Measurements from ENCODE around the gene LRFN2.

Gene LRFN2

DNA sequence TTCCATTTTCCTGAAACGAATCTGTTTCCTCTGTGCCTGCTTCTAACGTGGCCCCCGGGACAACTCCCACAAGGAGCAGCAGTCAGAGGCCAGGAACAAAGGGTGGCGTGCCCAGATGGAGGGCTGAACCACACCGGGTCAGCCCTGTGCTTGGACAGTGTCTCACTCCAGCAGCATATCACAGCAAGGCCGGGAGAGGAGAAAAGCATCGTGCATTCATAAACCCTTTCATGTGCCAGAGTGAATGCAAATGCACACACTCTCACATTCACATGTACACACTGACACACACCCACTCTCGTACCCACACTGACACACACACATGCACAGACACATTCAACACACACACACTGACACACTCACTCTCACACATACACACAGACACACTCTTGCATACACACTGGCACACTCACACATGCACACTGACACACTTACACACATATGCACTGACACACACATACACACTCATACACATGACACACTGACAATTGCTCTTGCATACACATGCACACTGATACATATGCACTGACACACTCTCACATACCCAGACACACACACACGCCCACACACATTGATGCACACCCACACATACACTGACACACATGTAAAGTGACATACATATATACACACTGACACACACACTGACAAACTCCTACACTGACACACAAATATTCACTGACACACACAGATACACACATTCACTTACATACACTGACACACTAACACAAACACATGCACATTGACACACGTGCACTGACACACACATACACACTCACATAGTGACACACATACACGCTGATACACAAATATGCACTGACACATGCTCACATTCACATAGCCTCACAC is 237.0 kb downstream of the LRFN2 start:
- DNase-seq (ENCODE audit: low read depth in 2 of 2): no peak

DNA sequence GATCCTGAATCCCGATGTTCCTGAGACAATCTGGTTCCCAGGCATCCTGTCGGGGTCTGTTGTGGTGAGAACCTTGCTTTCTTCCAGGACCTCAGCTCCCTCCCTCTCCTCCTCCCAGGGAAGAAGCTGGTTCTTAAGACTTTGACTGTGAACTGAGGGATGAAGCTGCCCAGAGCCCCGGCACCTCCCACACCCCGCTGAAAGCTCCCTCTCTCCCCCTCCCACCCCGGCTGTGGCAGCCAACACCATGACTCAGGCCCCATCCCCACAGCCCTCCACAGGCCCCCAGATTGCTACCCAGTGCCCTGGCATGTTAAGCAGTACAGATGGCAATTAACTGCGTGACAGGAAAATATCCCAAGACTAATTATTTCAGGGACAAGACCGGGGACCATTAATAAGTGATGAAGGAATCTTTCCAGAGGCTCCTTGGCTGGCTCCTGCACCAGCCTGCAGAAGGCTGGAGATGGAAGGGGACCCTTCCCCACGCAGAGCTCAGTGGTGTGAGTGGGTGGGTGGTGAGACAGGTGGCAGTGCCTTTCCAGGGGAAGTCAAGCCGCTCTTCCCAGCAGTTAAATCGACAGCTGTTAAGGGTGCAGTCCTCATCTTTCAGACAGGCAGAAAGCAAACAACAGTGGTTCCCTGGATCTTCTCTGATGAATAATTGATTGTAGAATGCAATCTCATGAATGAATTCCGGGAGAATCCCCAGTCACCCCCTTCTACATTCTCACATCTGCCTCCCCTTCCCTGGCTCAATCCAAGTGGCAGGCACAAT is 237.9 kb downstream of the LRFN2 start:
- no peak for DNase-seq (ENCODE audit: low read depth in 2 of 2)

DNA sequence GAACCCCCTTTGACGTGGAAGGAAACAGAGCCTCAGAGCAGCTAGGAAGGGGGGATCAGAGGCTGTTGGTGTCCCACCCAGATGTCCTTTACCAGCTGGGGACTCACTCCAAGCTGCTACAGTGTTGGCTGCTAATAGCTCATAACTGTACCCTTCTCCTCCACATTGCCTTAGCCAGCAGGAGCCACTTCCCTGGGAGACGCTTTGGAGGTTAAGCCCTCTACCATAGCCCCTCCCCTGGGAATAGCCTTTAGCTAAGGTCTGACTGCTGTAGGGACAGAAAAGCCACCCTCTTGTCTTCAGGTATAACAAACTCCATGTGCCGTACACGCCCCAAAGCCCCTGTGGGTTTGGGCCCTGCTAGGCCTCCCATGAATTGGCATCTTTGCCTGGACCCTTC is 238.6 kb downstream of the LRFN2 start:
- DNase-seq (ENCODE audit: low read depth in 2 of 2): no peak

DNA sequence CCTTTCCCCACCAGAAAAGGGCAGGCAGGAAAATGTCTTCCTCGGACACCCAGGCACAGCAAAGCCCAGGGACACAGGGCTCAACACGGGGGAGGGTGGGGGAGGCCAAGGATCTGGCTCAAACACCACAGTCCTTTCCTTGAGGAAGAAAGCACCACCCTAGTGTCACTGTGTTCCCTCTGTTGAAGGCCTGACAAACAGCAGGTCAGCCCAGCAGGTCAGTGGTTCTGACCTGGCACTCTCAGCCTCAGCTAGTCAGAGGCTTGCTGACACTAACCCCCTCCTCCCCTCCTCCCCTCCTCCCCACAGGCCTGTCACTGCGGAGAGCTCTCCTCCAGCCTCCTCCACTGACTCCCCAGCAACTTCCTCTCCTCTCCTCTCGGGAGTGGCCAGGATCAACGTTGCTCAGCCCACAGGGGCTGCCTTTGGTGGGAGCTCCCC is 239.6 kb downstream of the LRFN2 start:
- no peak for DNase-seq (ENCODE audit: low read depth in 2 of 2)

DNA sequence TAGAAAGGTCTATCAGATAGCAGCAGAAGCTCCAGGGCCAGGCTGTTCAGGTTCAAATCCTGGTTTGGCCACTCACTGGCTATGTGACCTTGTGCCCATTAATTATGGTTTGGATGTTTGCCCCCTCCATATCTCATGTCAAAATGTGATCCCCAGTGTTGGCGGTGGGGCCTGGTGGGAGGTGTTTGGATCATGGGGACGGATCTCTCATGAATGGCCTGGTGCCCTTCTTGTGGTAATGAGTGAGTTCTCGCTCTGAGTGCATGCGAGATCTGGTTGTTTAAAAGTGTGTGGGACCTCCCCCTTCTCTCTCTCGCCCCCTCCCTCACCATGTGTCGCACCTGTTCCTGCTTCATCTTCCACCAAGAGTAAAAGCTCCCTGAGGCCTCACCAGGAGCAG is 240.9 kb downstream of the LRFN2 start:
- DNase-seq (ENCODE audit: low read depth in 2 of 2): no peak

DNA sequence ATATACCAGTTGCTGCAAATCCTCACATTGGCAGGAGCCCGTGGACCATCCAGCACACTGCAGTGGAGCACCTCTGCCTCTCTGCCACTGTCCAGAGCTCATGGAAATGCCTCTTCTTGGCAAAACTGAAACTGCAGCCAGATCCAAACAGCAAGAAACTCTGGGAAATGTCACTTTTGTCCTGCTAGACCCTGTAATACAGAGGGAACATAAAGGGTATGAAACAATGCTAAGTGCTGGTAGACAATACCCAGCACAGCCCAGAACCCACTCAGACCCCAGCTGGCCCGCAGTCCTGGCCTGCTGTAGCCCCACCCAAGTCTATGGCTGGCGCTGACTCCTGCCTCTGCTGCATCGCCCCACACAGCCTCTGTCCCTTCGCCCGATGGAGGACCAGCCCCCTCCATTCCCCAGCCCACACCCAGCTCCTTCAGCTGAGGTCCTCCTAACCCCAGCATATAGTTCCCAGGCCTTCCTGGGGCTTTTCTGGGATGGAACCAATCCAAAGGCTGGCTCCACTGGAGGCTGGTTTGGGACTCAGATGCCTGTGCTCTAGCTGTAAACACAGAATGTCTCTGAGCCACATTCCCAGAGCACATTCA is 242.5 kb downstream of the LRFN2 start:
- DNase-seq (ENCODE audit: low read depth in 2 of 2): no peak

DNA sequence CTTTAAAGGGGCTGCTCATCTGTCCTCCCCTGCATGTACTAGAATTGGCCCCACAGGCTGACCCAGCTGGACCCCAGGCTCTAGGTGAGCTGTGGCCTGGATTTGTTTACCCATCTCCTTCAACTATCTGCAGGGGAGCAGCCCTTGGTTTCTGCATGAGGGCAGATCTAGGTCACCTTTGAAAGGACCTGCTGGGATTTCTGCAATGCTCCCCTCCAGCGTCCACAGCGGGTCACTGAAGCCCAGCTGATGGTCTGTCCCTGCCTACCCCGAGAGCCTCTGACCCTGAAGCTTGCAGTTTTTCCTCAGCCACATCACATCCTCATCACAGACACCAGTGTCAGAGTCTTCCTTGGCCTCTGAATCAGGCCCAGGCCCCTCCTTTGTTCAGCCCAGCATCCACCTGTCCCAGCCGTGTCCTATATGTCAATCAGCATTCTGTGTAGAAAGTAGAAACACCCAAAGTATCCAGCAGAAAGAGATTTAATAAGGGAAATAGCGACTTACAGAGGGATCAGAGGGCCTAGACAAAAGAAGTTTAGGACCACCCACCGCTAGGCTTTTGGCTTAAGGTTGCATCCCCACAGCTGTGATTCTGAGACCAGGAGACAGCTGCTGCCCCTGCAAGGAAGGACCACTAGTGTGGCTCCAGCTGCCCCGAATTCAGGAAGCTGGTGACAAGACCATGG is 243.1 kb downstream of the LRFN2 start:
- no peak for DNase-seq (ENCODE audit: low read depth in 2 of 2)

DNA sequence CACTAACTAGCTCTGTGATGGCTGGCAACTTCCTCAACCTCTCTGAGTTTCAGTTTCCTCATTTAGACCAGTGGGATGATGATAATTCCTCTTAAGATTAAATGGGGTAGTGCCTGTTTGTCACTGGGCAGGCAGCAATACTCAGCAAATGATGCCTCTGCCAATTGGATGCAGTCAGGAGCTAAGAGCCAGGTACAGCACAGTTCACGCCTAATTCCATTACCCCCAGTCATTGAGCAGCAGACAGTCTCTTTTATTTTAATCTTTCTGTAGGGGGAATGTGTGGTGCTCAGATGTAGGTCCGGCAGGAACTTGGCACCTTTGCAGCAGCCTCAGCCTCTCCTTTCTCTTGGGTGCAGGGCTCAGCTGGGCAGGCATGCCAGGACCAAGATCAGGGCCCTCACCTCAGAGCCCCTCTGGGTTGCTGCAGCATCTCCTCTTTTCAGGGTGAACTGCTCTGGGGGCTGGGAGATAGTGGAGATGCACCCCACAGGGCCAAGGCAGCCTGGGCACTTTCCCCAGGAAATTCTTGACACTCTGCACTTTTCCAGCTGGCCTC is 243.8 kb downstream of the LRFN2 start:
- no peak for DNase-seq (ENCODE audit: low read depth in 2 of 2)

DNA sequence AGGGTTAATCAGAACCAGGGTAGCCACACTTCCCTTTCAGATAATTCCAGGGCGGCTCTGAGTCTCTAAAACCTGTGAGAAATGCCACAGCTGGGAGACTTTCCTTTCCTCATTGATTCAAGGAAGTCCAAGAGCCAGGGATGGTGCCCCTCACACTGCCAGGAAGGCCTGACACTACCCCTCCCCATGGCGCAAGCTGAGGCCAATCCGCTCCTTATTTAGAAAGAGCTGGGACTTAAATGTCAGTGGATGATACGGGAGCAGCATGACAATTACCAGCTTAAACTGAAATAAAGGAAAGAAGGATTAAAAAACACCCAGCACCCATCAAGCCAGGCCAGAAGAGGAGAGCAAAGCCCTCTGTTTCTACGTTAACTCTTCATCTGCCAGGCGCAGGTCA is 244.4 kb downstream of the LRFN2 start:
- DNase-seq (ENCODE audit: low read depth in 2 of 2): no peak

DNA sequence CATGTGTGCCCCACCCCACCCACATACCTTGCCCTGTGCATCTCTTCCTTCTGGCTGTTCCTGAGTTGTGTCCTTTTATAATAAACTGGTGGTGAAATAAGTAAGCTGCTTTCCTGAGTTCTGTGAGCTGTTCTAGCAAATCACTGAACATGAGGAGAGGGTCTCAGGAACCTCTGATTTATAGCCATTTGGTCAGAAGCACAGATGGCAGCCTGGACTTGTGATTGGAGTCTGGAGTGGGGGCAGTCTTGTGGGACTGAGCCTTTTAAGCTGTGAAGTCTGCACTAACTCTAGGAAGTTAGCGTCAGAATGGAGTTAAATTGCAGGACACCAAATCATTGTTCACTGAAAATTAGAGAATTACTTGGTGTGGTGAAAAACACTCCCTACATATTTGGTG is 245.4 kb downstream of the LRFN2 start:
- no peak for DNase-seq (ENCODE audit: low read depth in 2 of 2)

All from stimulated activated CD8-positive, alpha-beta memory T cell treated with anti-CD3 and anti-CD28 coated beads, Interleukin-15, amount 100 ng/mL, for 48 hours (primary cell).